HEK293T (cell line): ENCODE results near the gene ARID1B.

ENCODE experiments used
- BHLHE40 ChIP-seq: fragments of 450-650 bp; IDR thresholded peaks from 2 replicates; pipeline ENCODE4 v1.6.1; 2016; ENCODE audit warnings: mild to moderate bottlenecking, moderate library complexity, borderline replicate concordance
- FOXA1 ChIP-seq: fragments of 450-650 bp; IDR thresholded peaks from 2 replicates; pipeline ENCODE4 v1.6.1; 2016; ENCODE audit warnings: mild to moderate bottlenecking
- LEF1 ChIP-seq: fragments of 450-650 bp; IDR thresholded peaks from 2 replicates; pipeline ENCODE4 v1.6.1; 2017; ENCODE audit warnings: mild to moderate bottlenecking, borderline replicate concordance
- ZNF384 ChIP-seq: fragments of 450-650 bp; IDR thresholded peaks from 2 replicates; pipeline ENCODE4 v1.6.1; 2016

- no peak for TF ChIP-seq LEF1
- TF ChIP-seq BHLHE40, result no peak
- TF ChIP-seq ZNF384, result no peak
- no peak for TF ChIP-seq FOXA1
Measured at GRCh38 chr6:157162766-157163433, 385.7 kb downstream of the ARID1B start.
